Hindlimb muscle (tissue), 1 donor: Measurements from ENCODE around the gene TMEM198. TPM values are rescaled to one million over a fixed set of nuclear protein-coding genes. Genes with fewer than 3 reads are reported as not detected.

Experiments
- DNase-seq: peaks from one replicate; pipeline ENCODE4 v3.0.0-alpha.2; 2013
- polyA plus RNA-seq: library from polyadenylated mRNA; unstranded; fragments of 120-200 nt; gene quantifications from one replicate; pipeline ENCODE4 v1.2.1, GENCODE V29; 2013; ENCODE audit not compliant: insufficient read length

The TMEM198 gene
- polyA plus RNA-seq, 1 donor, result 3.6 TPM

- DNase-seq, result no peak
Observed at GRCh38 chr2:219563271-219563928, 19.6 kb downstream of the TMEM198 start.

DNA sequence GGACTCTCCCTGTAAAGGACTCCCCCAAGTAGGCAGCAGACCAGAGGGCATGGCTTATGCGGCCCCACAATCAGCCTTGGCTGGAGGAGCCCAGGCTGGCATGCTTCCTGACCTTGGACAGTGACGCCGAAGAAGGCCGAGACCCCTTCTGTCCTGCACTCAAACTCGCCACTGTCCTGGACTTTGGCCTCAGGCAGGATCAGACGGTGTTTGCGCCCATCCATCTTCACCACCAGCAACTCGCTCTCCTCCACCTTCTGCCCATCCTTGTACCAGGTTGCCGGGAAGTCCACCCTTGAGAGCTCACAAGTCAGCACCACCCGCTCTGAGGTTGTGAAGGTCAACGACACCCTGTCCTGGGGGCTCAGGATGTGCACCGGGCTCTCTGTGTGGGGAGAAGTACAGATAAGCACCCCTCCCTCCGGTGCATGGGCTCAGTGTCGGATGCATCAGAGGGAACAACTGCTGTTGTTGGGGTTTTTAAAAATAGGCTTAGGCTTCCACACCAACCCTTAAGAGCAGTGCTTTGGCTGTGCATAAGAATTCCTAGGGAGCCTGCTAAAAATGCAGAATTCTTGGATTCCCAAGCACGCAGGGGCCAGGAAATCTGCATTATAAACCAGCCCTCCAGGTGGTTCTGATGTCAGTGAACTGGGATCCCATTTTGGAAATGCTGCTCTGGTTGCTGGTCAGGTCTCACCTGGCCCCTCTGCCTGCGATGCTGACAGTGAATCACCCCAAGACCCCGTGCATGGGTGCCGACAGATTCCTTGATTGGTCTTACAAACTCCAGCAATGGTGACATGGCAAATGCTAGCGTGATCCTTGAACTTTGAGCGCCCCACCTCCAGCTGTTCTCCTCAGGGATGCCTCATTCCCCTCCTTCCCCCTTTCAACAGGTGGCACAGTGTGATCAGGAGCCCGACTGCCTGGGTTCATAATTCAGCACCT, 21.6 kb downstream of the TMEM198 start:
- DNase-seq, result no peak

DNA sequence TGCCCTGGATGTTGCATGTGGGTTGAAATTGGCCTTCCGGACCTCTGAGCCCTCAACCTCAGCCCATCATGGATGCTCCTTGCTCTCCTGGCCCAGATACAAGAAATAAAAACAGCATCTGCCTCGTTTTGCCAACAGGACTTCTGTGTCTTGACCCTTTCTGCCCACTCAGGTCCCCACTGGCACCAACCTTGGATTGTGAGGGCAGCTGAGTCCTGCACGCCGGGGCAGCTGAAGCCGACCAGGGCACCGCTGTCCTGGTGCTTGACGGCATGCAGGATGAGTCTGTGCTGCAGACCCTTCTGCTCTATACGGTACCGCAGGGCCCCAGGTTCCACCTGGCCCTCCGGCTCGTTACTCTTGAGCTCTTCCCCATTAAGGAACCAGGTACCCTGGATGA, 22.8 kb downstream of the TMEM198 start:
- DNase-seq, result no peak

DNA sequence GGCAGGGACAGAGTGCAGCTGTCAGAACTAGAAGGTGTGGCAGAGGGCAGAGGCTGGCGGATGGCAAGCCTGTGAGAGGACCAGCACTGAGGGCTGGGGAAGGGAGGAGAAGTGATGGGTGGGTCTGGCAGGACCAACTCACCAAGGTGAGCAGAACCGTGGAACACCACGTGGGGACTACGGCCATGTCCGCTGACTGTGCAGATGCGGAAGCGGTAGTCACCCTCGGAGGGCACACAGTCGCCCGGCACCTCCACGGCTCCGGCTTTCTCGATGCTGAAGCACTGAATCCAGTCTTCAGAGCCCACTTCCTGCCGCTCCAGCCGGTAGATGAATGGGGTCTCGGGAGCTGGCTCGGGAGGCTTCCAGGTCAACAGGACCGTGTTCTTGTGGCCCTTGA, 23.3 kb downstream of the TMEM198 start:
- DNase-seq, result no peak

DNA sequence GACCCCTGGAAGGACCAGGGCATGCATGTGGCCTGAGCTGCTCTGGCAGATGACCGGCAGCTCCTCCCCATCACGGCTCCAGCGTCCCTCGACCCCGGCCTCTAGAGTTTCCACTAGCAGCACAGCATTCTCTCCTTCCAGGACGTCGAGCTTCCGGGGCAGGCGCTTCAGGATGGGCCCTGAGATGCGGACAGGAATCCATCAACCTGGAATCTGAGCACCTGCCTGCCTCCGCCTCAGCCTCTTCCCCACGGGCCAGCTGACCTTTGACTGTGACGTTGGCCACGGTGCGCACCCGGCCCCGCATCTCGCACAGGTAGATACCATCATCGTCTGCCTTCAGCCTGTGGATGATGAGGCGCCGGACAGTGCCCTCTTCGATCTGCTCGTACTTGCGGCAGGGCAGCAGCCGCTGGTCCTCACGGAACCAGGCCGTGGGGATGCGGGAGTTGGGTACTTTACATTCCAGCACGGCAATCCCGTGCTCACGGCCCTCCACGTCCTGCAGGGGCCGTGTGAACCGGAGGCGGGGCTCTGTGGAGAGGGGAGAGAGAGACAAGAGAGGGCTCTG, 24.0 kb downstream of the TMEM198 start:
- DNase-seq, result no peak

- DNase-seq, result no peak
Observed at GRCh38 chr2:219569041-219569440, 25.2 kb downstream of the TMEM198 start.

- DNase-seq, result no peak
Observed at GRCh38 chr2:219569635-219570034, 25.8 kb downstream of the TMEM198 start.

DNA sequence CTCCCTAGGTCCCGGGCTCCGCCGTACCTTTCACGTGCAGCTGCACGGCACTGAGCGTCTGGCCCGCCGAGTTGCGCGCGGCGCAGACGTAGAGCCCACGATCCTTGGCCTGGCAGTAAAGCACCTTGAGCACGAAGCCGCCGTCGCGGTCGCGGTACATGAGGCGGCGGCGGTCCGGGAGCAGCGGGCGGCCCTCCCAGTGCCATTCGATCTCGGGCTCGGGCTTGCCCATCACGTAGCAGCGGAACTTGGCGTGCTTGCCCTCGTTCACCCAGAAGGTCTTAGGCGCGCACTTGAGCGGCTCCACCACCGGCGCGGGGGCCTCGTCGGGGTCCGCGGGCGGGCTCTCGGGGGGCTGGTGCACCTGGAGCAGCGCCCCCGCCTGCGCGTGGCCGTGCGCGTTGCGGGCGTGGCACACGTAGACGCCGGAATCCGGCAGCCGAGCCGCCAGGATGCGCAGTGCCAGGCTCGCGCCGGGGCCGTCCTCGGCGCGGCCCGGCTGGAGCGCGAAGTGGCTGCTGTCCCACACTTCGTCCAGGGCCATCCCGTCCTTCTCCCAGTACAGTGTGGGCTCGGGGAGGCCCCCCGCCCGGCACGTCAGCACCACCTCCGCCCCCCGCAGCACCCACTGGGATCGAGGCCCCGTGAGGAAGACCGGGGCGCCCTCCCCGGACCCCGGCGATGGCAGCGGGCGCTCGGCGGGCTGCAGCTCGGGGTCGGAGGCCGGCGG, 26.5 kb downstream of the TMEM198 start:
- peak; percentile 37 for DNase-seq

- DNase-seq, result peak; percentile 47
Observed at GRCh38 chr2:219570924-219571310, 27.1 kb downstream of the TMEM198 start.

GRCh38 chr2:219571311-219572236, 27.7 kb downstream of the TMEM198 start, which contains the start of gene OBSL1:
Gene OBSL1 (minus strand): TSS chr2:219571539. CDS start chr2:219571232, 307 bp downstream.
- peak; percentile 75 for DNase-seq

DNA sequence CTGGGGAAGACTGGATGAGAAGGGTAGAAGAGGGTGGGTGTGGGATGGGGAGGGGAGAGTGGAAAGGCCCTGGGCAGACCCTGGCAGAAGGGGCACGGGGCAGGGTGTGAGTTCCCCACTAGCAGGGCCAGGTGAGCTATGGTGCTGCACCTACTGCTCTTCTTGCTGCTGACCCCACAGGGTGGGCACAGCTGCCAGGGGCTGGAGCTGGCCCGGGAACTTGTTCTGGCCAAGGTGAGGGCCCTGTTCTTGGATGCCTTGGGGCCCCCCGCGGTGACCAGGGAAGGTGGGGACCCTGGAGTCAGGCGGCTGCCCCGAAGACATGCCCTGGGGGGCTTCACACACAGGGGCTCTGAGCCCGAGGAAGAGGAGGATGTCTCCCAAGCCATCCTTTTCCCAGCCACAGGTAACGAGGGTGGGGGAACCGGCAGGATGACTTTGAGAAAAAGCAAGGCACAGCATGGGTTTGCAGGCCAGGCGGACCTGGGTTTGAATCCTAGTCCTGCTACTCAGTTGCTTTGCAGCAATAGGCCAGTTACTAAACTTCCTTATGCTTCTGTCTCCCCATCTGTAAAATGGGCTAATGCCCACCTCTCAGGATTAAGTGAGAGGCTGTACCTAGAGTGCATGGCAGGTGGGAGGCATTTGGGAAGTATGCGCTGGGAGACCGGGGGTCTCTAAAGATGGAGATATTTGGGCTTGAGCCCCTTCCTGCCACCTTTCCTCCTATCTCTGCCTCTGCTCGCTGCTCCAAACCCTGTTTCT, 28.6 kb downstream of the TMEM198 start, which contains the start of gene INHA:
TSS of gene INHA (plus strand) at position 74 of the 765 bp plus-strand sequence. CDS start at position 139, 65 bp downstream.
- no peak for DNase-seq

DNA sequence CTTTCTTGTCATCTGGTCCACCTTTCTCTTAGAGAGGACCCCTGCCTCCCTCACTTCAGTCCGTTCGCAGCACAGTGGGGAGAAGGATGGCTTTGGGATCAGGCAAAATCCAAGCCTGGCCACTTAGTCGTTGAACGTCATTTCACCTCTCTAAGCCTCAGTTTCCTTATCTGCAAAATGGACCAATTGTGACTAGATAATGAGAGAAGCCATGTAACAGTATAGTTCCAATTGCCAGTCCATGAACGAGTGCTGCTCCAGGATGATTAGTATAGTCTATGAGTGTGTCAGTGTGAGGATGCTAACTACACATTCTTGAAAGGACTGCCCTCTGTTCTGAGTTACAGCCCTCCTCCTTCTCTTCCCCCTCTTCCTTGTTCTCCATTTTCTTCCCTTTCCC, 29.3 kb downstream of the TMEM198 start:
- DNase-seq, result no peak

- no peak for DNase-seq
Observed at GRCh38 chr2:219574484-219575311, 30.9 kb downstream of the TMEM198 start.

- no peak for DNase-seq
Observed at GRCh38 chr2:219575566-219576504, 32.0 kb downstream of the TMEM198 start.

GRCh38 chr2:219576505-219577388, 32.9 kb downstream of the TMEM198 start:
- no peak for DNase-seq

- DNase-seq, result no peak
Observed at GRCh38 chr2:219578811-219579613, 35.2 kb downstream of the TMEM198 start.
